MV-4-11 (cell line): ENCODE measurements around the gene MAP2K6.

Experiments
- DNase-seq: peaks from one replicate; lab custom pipeline; 2025; lab: John Stamatoyannopoulos, UW

The MAP2K6 gene

DNA sequence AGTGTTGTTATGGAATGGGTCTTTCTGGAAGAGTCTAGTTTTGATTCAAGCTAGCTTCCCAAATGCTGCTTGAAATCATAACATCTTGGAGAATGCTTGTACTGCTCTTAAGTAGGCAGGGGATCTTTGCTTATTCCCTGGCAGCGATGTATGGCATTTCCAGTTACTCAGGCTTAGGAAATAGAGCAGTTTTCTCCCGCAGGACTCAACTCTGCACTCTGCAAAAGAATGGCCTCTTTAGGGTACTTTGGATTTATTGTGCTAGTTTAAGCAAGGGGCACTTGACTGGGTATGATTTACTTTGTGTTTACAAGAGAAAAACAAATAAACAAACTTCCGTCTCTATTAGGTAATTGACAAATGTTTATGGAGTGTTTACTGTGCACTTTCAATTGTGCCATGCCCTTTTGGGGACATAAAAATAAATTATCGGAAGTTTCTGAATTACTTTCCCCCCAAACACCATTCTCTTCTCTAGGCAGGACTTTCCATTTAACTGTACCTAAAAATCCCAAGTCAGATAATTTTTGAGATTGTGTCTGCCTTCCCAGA is 164.0 kb downstream of the MAP2K6 start:
- no peak for DNase-seq

DNA sequence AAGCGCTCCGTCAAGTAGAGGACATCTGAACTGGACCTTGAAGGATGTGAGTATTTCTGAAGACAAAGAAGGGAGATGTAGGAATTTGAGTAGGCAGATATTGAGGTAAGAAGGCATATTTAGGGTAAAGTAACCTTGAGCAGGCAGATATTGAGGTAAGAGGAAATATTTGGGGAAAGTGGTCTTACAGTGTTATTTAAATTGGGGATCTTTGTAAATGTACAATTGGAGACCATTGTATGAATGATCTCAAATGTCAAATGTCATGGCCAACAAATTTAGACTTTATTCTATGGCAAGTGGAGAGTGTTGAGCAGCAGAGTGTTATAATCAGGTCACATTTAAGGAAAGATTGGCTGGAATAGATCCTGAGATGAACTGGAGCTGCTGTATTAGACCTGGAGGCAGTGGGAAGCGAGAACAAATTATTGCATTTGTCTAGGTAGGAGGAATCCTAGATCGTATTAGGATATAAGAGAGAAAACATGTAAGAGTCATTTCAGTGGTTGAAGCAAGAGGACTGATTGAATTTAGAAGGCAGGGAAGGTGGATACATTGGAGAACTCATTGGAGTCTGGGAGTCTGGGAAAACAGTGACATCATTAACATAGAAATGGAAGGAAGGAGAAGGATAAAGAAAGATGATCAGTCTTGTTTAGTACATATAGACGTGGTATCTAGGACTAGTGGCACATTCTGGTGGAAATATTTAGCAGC is 165.6 kb downstream of the MAP2K6 start:
- no peak for DNase-seq

DNA sequence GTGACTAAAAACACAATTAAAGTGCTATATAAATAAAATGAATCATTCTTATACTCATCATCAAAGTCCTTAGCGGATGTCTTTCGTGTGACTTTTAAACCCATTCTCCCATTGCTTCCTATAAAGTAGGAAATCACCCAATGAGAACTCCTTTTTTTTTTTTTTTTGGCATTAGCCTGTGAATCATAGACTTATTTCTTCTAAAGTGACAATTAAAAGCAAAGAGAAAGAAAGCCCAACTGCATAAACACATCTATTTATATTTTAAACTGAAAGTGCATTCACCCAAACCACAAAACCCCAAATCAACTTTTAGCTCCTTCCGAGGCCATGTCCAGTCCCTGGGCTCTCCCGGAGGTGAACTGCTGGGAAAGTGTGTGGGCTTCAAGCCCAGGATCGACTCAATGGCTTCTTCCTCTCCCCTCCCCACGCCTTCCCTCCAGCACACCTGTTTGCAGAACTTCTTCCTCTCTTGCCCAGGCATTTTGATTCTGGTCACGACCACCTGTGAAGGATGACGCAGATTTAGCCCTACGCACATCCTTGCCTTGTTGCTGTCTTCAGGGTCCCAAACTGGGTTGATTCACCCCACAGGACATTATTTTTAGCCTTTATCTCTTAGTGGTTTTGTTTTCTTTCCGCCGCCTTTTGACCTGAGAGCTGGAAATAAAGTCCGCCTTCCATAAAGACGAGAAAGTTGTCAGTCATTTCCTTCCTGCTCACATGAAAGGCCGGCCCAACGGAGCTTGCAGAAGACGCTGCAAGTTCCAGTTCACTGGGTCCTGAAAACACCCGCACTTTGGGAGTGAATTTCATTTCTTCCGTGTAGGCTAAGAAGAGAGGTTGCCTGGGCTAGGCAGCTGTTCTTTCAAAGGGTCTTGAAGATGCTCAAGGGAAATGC is 166.8 kb downstream of the MAP2K6 start:
- DNase-seq, result peak; percentile 34

DNA sequence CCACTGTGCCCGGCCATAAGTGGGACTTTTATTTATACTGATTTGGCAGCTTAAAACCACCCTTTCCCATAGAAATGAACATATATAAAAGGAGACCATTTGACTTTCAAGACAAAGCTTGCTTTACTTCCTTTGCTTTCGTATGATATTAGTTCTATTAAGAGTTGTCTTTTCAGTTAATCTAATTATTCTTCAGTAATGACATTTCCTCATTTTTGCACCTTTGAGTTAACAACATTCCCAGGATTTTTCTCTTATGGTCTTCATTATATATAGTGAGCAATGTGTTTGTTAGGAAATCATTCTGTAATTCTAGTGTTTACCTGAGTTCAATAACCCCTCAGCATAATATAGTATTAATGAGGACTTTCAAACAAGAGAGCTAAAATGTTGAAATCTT is 173.8 kb downstream of the MAP2K6 start:
- no peak for DNase-seq

DNA sequence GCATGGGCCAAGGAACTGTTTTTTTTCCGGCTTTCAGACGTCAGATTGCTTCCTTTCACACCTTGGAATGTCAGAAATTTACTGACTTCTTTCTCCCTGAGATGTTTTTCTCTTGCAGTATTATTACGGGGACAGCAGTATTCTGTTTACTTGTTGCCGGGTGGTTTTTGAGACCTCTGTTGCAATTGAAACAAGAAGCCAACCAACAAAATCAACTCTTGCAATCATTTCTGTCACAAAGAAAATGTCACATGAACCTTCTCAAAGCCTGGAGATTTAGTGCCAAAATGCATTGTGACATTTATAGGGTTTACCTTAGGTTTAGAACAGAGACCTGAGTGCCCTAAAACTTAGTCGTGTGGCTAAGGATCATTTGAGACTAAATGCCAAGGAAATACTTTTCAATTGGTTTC is 174.3 kb downstream of the MAP2K6 start:
- no peak for DNase-seq

DNA sequence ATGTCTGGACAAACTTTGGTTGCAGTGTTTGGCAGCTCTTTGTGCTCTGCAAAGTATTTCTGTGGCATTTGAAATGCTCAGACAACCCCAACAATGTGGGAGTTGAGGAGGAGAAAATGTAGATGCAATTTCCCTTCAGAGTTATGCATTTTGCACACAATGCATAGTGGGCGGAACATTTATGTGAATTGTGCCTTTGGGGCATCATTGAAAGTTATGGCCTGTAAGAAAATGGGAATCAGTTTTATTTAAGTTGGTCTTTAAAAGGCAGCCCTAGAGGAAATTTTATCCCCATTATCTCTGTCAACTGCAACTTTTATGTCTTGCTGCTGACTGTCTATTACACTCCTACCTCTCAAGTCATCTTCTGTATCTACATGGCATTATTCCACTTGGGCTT is 176.2 kb downstream of the MAP2K6 start:
- DNase-seq, result no peak

DNA sequence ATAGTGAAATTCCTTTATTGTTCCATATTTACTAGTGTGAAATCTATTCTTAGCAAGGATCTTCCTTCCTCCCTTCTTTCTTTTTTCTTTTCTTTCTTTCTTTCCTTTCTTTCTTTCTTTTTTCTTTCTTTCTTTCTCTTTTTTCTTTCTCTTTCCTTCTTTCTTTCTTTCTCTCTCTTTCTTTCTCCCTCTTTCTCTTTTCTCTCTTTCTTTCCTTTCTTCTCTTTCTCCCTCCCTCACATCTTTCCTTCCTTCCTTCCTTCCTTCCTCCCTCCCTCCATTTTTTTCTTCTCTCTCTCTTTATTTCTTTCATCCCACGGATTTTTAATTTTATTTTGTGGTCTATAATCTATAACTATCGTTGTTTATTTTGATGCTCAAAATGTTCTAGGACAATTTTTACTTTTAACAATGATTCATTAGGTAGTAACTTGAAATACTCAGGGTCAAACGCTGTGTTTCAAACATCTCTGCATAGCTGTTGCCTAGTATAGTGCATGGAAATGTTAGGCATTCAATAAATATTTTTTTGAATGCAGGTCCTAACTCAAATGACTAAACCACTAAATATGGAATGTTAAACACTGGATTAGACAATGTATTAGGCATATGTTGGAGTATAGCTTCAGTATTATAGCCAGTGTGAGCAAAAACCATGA is 178.3 kb downstream of the MAP2K6 start:
- no peak for DNase-seq

DNA sequence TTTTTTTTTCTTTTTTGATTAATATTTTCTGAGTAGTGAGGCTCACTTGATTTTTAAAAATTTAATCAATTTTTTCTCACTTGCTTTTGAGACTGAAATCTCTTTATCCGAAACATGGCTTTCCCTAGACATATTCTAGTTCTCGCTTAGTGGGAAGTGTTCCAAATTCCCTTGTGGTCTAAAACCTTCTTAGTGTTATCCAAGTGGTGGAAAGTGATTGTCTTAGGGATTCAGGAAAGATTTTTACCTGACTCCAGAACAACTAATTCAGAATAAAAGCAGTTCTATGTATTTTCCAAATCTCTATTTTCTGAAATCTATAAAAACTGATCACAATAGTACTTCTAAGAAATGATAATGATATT is 178.8 kb downstream of the MAP2K6 start:
- no peak for DNase-seq

DNA sequence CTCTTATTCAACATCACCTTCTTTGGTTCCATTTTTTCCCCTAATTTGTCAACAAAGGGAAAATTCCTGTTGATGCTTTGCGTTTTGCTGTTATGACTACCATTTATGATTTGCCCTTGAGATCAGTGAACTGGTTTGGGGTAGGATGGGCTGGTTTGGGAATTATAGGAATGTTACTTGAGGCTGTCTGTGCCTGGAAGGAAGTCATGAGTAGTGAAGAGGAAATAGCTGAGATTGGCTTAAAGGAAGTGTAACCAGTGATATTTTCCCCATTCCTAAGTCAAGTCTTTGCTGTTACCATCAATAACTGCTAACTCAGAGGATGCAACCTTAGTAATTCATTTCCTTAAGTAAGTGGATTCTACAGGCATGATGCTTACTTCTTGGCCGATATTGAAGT is 179.2 kb downstream of the MAP2K6 start:
- no peak for DNase-seq

DNA sequence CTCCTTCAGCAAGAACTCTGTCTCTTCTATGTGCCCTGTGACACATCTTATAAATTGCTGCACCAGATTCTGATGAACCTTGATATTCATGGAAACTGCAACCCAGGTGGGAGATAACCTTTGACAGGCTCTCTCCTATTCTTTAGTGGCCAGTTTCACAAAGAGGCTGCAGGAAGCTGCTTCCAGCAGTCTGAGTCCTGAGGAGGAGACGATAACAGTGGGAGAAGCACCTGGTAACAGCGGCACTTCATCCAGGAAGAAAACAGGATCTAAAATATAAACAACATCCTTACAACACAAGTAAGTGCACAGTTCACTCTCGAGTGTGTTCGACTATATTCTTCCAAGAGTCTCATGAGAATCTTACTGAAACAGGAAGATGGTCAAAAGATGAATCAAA is 180.1 kb downstream of the MAP2K6 start:
- no peak for DNase-seq

DNA sequence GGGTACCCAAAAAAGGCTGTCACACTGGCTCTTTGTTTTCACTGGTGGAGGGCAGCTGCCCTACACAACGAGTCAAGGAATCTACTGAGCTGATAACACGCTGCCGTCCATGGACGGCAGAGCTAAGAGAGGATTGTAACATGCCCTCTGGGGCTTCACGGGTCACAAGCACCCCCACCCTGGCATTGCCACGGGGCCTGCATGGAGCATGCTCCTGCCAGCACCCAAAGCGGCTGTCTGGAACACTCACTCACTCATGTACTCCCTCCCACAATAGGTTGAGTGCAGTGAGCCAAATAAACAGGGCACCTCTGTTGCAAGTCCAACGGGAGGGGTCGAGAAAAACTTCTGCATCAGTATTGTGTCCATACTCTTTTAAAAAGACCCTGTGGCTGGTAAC is 181.6 kb downstream of the MAP2K6 start:
- DNase-seq, result no peak

DNA sequence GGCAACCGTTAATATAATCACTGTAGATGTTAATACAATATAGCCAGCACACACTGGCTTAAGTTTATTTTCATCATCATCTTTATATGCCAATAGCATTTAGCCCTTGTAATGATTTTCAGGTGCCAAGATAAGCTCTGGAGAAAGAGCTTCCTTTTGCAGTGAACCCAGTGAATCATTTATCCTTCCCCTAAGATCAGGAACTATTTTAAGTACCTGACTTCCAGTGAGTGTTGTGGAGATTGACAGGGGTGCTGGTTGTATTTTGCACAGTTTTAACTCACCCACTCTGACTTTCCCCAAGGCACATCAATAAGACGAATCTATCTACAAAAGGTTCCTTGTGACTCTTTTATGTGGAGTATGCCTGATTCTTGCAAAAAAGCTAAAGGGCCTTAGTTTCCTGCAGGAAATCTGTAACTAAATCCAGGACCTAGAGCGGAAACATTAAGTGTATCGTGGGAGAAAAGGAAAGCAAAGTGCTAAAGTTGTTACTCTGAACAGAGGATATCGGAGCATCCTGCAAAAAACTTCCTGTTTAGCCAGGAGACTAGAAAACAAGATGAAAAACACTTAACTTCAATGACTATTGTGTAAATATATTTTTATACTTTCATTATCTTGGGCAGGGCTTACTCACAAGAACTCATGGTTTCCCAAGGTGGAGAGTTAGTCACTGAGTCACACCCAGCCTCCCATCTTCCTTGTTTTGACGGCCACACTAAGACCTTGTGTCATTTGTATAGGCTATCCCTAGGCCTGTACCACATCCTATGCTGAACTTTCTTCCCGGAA is 183.6 kb downstream of the MAP2K6 start:
- DNase-seq, result no peak

DNA sequence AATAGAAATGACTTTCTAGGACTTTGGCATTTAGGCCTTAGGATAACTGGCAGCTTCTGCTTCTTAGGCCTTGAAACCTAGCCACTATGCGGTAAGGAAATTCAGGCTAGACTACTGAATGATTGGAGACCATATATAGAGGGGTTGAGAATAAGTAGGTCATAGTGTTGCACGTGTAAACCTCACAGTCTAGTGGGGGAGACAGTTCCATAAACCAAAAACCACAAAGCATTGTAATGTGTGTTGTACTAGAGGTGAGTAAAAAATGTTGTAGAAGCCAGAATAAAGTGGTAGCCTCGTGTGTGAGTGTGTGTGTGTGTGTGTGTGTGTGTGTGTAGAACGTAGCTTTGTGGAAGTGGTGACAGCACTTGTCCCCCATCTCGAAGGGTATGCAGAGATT is 188.5 kb downstream of the MAP2K6 start:
- no peak for DNase-seq
